Suprapubic skin (tissue), 4 donors: ENCODE results near the gene CXCL1. TPM values are rescaled to one million over a fixed set of nuclear protein-coding genes. Genes with fewer than 3 reads are reported as not detected.

Source experiments
- DNase-seq, 2 donors: peaks; one replicate each; pipeline ENCODE4 v3.0.0-alpha.2; 2019; ENCODE audit warnings: low spot score in 2 of 2
- H3K27ac ChIP-seq: fragments of 200-600 bp; sonication (generic); one replicate; pipeline ENCODE4 v1.5.1; 2019
- H3K27me3 ChIP-seq: fragments of 200-600 bp; sonication (generic); one replicate; pipeline ENCODE4 v1.5.1; 2019
- H3K36me3 ChIP-seq: fragments of 200-600 bp; sonication (generic); one replicate; pipeline ENCODE4 v1.5.1; 2019
- H3K4me1 ChIP-seq: fragments of 200-600 bp; sonication (generic); one replicate; pipeline ENCODE4 v1.5.1; 2019
- H3K4me3 ChIP-seq: fragments of 200-600 bp; sonication (generic); one replicate; pipeline ENCODE4 v1.5.1; 2019; ENCODE audit warnings: mild to moderate bottlenecking
- H3K9me3 ChIP-seq: fragments of 200-600 bp; sonication (generic); one replicate; pipeline ENCODE4 v1.5.1; 2019
- EP300 ChIP-seq: sonication (generic); formaldehyde crosslinking; IDR thresholded peaks from one replicate; pipeline ENCODE4 v1.6.1; 2017; ENCODE audit warnings: antibody characterized with exemption
- POLR2A ChIP-seq, 2 donors: fragments of 450-650 bp; IDR thresholded peaks; one replicate each; pipeline ENCODE4 v1.6.1; 2017; ENCODE audit warnings: antibody characterized with exemption in 2 of 2, mild to moderate bottlenecking in 2 of 2, moderate library complexity in 2 of 2
- POLR2AphosphoS5 ChIP-seq, 3 donors: sonication (generic); formaldehyde crosslinking; IDR thresholded peaks; one replicate each; pipeline ENCODE4 v1.6.1; 2017; ENCODE audit warnings: antibody characterized with exemption in 3 of 3
- WGBS: methylation state at CpG from one replicate; pipeline ENCODE4 v1.1.5; 2018; 5-methylcytosine and 5-hydroxymethylcytosine counted together
- total RNA-seq, 4 donors: library from RNA; depleted of rRNA; stranded (reverse); fragments of >200 nt; gene quantifications; one replicate each; pipeline ENCODE4 v1.1.0, GENCODE V29; 2016
- TF ChIP-seq, protein P1 (sequence below), 2 donors: fragments of 200-600 bp in 1 of 2; fragments of 450-650 bp in 1 of 2; sonication (generic) in 1 of 2; IDR thresholded peaks; one replicate each; pipeline ENCODE4 v1.5.1; 2016 to 2019; ENCODE audit warnings: antibody characterized with exemption in 2 of 2, mild to moderate bottlenecking in 1 of 2, moderate library complexity in 1 of 2

The CXCL1 gene
- total RNA-seq, 4 donors from 2014 or later: 0.59 to 1.7 TPM; not detected in 2

DNA sequence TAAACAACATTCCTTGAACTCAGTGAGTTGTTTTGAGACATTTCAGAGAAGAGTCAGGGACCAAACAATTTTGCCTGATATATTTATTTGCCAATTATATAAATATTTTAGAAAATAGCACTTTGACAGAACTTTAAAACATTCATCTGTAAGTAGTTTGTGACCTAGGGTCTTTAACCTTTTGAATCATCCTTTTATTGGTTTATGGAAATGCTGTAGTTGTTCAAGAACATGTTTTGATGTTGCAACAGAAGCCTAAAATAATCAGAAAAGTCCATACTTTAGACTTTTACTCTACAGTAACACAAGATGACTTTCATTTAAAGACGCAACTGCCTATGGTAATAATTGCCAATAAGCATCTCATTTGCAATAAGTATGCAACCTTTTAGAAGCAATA, 43.0 kb downstream of the CXCL1 start:
- Histone ChIP-seq H3K9me3 (no peaks in the 10 kb centered on the region), H3K4me3 (no peak overlapping the region), H3K27me3 (no peaks in the 10 kb centered on the region), H3K36me3 (no peaks in the 10 kb centered on the region), H3K27ac (no peak overlapping the region), H3K4me1 (no peaks in the 10 kb centered on the region)
- DNase-seq: no peak
- TF ChIP-seq EP300 (no peak), POLR2A (IDR thresholded peaks at IDR 0.05) (no peak), POLR2AphosphoS5 (IDR thresholded peaks at IDR 0.05) (no peak)
- TF ChIP-seq, protein P1, sequence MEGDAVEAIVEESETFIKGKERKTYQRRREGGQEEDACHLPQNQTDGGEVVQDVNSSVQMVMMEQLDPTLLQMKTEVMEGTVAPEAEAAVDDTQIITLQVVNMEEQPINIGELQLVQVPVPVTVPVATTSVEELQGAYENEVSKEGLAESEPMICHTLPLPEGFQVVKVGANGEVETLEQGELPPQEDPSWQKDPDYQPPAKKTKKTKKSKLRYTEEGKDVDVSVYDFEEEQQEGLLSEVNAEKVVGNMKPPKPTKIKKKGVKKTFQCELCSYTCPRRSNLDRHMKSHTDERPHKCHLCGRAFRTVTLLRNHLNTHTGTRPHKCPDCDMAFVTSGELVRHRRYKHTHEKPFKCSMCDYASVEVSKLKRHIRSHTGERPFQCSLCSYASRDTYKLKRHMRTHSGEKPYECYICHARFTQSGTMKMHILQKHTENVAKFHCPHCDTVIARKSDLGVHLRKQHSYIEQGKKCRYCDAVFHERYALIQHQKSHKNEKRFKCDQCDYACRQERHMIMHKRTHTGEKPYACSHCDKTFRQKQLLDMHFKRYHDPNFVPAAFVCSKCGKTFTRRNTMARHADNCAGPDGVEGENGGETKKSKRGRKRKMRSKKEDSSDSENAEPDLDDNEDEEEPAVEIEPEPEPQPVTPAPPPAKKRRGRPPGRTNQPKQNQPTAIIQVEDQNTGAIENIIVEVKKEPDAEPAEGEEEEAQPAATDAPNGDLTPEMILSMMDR (IDR thresholded peaks at IDR 0.05): no peak
- WGBS: 2% methylated on average over 1 of the region's 1 CpG

DNA sequence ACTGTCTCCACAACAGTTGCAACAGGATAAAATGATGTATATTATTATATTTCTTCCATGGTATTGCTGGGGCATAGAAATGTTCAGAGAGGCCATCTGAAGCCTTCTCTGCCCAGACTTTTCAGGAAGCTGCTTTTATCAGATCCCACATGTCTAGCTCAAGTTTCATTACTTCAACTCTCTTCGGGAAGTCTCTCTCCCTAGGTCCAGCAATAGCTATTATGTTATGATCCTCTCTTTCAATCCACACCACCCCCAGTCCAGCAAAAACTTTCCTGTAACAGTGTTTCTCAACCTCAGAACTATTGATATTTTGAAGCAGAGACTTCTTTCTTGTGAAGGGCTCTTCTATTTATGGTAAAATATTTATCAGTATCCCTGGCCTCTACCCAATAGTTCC, 44.9 kb downstream of the CXCL1 start:
- no peaks in the 10 kb centered on the region for H3K27me3 ChIP-seq
- no peaks in the 10 kb centered on the region for H3K9me3 ChIP-seq
- no peaks in the 10 kb centered on the region for H3K4me1 ChIP-seq
- TF ChIP-seq, protein P1 (IDR thresholded peaks at IDR 0.05): no peak
- TF ChIP-seq POLR2AphosphoS5 (IDR thresholded peaks at IDR 0.05): no peak
- TF ChIP-seq POLR2A (IDR thresholded peaks at IDR 0.05): no peak
- TF ChIP-seq EP300: no peak
- H3K36me3 ChIP-seq: no peaks in the 10 kb centered on the region
- WGBS: 71% methylated on average over 1 of the region's 1 CpG
- DNase-seq: no peak
- no peak overlapping the region for H3K27ac ChIP-seq
- no peak overlapping the region for H3K4me3 ChIP-seq

DNA sequence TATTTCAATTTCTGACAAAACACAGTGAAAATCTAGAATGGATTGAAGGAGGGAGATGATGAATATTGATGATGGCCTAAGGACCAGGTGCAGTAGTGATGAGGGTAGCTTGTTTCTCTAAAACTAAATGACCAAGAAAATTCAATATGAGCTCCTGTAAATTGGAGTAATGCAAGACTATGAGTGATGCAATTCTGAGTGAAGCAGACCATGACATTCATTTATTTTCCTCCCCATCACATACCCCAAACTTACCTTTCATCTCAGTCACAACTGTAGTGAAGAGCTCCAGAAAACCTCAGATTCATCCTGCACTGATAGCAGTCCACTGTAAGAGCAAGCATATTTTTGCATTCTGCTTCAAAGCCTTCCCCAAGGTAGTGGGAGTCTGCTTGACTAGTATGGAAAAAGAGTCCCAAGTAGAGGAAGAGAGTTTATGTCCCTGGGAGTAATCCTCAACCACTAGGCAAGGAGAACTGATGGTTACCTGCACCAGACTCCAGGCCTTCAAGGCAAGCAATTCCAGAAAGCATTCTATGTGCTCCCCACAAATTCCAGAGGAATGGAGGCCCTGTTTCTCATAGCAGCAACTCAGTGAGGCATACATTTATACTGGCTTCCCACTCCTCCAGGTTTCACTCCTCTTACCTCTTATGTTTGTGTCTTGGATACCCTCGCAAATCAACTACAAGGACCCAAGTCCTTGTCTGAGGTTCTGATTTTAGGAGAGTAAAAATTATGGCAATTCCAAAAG, 47.2 kb downstream of the CXCL1 start:
- Histone ChIP-seq H3K27me3 (no peaks in the 10 kb centered on the region), H3K4me3 (no peak overlapping the region), H3K36me3 (no peaks in the 10 kb centered on the region), H3K9me3 (no peaks in the 10 kb centered on the region), H3K4me1 (no peaks in the 10 kb centered on the region), H3K27ac (no peak overlapping the region)
- no peak for DNase-seq
- TF ChIP-seq, protein P1 (IDR thresholded peaks at IDR 0.05): no peak
- TF ChIP-seq POLR2A (IDR thresholded peaks at IDR 0.05) (no peak), POLR2AphosphoS5 (IDR thresholded peaks at IDR 0.05) (no peak), EP300 (no peak)
- 93% methylated on average over 1 of the region's 1 CpG for WGBS

DNA sequence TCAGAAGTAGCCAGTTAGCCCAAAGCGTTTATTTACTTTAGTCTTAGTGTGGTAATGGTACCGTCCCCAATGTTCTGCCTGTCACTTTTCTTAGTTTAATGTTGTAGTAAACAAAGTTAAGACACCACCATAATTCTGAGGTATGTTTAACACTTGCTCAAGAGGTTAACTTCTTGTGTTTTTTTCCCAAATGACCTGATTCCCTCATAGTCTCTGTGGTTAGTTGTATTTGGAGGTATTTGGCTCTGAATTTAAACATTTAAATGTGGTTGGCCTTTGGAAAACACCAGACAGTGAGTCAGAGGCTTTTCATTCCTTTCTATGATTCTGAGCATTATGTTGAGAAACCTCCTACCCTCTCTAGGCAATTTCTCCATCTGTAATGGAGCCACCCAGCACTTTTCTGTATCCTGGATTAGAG, 47.9 kb downstream of the CXCL1 start:
- no peak for TF ChIP-seq POLR2AphosphoS5 (IDR thresholded peaks at IDR 0.05)
- no peak for TF ChIP-seq POLR2A (IDR thresholded peaks at IDR 0.05)
- TF ChIP-seq EP300: no peak
- TF ChIP-seq, protein P1 (IDR thresholded peaks at IDR 0.05): no peak
- no peak overlapping the region for H3K27ac ChIP-seq

DNA sequence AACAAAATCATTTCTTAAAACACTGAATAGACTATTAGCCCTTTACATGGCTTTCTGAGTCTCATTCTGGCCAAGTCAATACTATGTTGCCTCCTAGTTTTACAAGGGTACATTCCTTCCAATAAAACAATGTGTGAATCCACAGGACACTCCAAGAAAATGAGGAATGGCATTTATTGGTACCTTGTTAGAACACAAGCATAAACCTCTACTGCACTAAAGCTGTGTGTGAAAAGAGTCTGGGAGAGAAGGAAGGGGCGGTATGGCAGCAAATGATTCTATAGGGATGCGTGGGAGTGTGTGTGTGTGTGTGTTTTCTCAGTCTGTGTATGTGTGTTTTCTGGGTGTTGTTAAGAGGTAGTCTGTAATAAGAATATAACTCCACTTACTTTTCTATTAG, 48.9 kb downstream of the CXCL1 start:
- TF ChIP-seq, protein P1 (IDR thresholded peaks at IDR 0.05): no peak
- TF ChIP-seq POLR2AphosphoS5 (IDR thresholded peaks at IDR 0.05) (no peak), EP300 (no peak), POLR2A (IDR thresholded peaks at IDR 0.05) (no peak)
- WGBS: 80% methylated on average over 2 of the region's 2 CpGs
- Histone ChIP-seq H3K27ac (no peak overlapping the region), H3K27me3 (no peaks in the 10 kb centered on the region), H3K4me1 (no peaks in the 10 kb centered on the region), H3K4me3 (no peak overlapping the region), H3K36me3 (no peaks in the 10 kb centered on the region), H3K9me3 (no peaks in the 10 kb centered on the region)
- DNase-seq: no peak

More for the DNA sequence above, 47.9 kb downstream of the CXCL1 start:
- no peaks in the 10 kb centered on the region for H3K9me3 ChIP-seq
- H3K4me3 ChIP-seq: no peak overlapping the region
- WGBS: 78% methylated on average over 2 of the region's 2 CpGs
- H3K36me3 ChIP-seq: no peaks in the 10 kb centered on the region
- no peak for DNase-seq
- H3K27me3 ChIP-seq: no peaks in the 10 kb centered on the region
- no peaks in the 10 kb centered on the region for H3K4me1 ChIP-seq
